Stimulated activated CD4-positive, alpha-beta T cell treated with anti-CD3 and anti-CD28 coated beads, Interleukin-15, amount 100 ng/mL, for 24 hours (primary cell): ENCODE results near the gene PARM1.
"Not testable (repeated sequence)": the region's sequence is repeated elsewhere in the genome, so short reads cannot be mapped to it uniquely, and the experiment has no call there.

Experiments used
- DNase-seq: peaks from one replicate; pipeline ENCODE4 v3.0.0-alpha.2; 2020

PARM1 gene

GRCh38 chr4:74994436-74994835, 61.5 kb downstream of the PARM1 start:
- DNase-seq, result not testable (repeated sequence)

DNA sequence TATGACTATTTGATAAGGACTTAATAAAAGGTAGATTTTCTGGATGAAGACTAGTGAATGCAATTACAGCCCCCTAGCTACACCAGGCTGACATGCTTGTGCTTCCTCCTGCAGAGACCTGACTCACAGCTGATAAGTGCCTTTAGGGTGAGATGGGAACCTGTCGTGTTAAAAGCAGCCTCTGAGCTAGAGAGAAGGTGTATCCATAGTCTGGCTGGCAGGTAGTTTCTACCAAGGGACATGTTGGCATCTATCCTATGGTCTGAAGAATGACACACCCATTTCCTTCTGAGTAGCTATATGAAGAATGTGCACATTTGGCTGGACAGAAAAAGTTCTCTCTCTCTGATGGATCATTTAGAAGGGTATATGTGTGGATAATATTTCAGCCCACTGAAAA, 64.1 kb downstream of the PARM1 start:
- no peak for DNase-seq

GRCh38 chr4:74997948-74998729, 65.2 kb downstream of the PARM1 start:
- no peak for DNase-seq

DNA sequence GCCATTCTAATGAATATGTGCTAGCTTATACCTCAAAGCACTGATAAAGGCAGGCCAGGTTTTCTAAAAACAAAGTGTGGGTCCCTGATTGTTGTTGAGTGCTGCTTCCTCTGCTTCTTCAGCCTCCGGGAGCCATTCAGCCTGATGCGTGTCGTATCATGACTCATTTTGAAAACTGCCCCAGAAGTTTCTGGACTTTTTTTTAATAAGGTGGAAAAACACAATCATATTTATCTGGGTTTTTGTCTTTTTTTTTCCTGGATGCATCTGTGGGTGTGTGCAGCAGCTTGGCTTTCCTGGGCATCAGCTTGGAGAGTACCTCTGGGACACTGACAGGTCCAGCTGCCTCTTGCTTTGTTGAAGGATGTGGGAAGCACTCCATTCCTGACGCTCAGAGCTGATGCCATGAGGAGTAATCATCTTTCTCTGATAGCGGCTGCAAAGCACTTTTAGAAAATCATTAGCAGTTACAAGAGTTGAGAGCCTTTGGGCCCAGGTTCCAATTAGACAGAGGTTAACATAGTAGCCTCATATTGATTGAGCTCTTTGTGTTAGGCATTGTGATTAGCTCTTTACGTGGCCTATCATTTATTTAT, 66.9 kb downstream of the PARM1 start:
- DNase-seq, result no peak

GRCh38 chr4:75001871-75002270, 69.0 kb downstream of the PARM1 start:
- no peak for DNase-seq

DNA sequence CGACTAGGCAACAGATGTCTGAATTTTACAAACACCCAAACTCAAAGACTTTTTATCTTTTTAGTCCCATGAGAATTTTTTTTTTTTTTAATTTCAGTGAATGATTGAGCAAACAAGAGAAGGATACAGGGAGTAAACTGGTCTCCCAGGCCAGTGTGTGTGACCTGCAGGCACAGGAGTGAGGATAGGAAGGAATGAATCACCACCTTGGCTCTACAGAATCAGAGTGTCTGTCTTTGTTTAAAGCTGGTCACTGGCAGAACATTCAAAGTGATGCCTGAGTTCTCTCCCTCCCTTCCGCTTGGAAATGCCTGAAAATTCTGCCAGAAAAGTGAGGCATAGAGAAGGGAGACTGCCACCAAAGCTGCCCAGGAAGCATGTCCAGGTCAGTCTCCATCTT, 69.5 kb downstream of the PARM1 start:
- no peak for DNase-seq

DNA sequence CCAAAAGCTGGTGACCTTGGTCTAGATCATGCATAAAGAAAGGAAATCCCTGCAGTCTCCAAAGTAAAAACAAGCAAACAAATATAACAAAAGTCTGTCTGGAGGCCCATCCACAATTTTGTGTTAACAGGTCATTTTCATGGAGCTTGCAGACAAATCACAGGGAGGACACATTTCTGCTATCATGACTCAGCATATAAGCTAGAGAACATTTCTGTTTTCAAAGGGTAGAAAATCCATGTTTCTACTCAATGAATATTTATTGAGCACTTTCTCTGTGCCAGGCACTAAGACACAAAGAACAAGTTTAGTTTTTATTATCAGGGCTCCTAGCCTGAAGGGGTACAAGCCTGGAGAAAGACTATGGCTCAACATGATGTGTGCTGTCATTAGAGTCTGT, 71.1 kb downstream of the PARM1 start:
- DNase-seq, result no peak

GRCh38 chr4:75004755-75005668, 72.1 kb downstream of the PARM1 start:
- no peak for DNase-seq

- DNase-seq, result no peak
These were observed 72.8 kb downstream of the PARM1 start for GRCh38 chr4:75005727-75006126.

GRCh38 chr4:75007891-75008290, 75.0 kb downstream of the PARM1 start:
- DNase-seq, result no peak

DNA sequence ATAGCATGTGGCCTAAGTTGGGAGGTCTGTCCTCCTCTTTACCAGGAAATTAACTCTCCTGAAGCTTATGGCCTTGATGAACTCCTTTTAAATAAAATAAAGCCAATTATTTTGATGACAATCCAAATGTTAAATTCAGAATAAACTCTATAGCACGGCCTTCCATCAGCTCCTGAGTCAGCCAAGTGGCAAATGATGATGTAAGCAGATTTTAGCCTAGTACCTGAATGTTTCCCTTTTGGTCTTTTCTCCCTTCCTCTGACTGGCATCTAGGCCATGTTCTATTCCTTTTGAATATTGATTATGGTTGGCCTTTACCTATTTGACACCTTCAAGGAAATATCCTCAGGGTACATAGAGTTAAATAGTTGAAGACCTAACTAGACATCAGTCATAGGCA, 76.2 kb downstream of the PARM1 start:
- DNase-seq, result no peak

GRCh38 chr4:75011131-75011795, 78.3 kb downstream of the PARM1 start:
- no peak for DNase-seq

- DNase-seq, result no peak
These were observed 82.7 kb downstream of the PARM1 start for GRCh38 chr4:75015627-75016026.

- DNase-seq, result no peak
These were observed 83.6 kb downstream of the PARM1 start for GRCh38 chr4:75016472-75016871.

- DNase-seq, result no peak
These were observed 86.0 kb downstream of the PARM1 start for GRCh38 chr4:75018811-75019479.

GRCh38 chr4:75025431-75025830, 92.5 kb downstream of the PARM1 start:
- no peak for DNase-seq

GRCh38 chr4:75028196-75028854, 95.4 kb downstream of the PARM1 start:
- no peak for DNase-seq

GRCh38 chr4:75030028-75030427, 97.1 kb downstream of the PARM1 start:
- DNase-seq, result no peak

GRCh38 chr4:75030649-75031235, 97.8 kb downstream of the PARM1 start:
- no peak for DNase-seq

- DNase-seq, result no peak
These were observed 98.9 kb downstream of the PARM1 start for GRCh38 chr4:75031775-75032174.

DNA sequence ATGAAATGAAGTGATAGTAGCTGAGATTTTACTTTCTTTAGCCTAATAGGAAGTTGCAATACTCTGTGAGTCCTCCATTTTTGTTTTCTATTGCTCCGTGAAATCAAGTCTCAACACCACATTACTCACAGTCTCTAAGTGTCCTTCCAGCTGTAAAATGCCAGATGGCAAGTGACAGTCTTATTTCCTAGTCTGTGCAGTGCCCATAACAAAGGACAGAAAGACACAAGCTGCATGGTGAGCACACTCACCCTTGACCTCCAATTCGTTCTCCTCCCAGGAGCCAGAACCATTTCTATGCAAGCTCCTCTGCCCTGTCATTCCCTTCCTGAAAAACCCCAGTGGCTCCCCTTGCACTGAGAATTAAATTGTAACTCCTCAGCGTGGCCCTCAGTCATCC, 101.6 kb downstream of the PARM1 start:
- DNase-seq, result no peak

- DNase-seq, result no peak
These were observed 102.4 kb downstream of the PARM1 start for GRCh38 chr4:75035321-75035720.
